H9 (cell line): ENCODE data around the gene FSD1. TPM values are rescaled to one million over a fixed set of nuclear protein-coding genes. Genes with fewer than 3 reads are reported as not detected.

Experiments
- DNase-seq: peaks from one replicate; pipeline ENCODE4 v3.0.0-alpha.2; 2017
- H2AFZ ChIP-seq: one replicate; pipeline ENCODE4 v1.6.1; 2013; ENCODE audit warnings: mild to moderate bottlenecking, low read length, control low read depth, moderate library complexity
- H2AK5ac ChIP-seq: 2 replicates; pipeline ENCODE4 v1.6.1; 2013; ENCODE audit warnings: low read length, control low read depth, mixed read lengths; ENCODE audit not compliant: insufficient read length
- H2BK120ac ChIP-seq: one replicate; pipeline ENCODE4 v1.6.1; 2013; ENCODE audit warnings: low read depth, mild to moderate bottlenecking, low read length, control low read depth, inconsistent platforms; ENCODE audit not compliant: poor library complexity, severe bottlenecking
- H2BK12ac ChIP-seq: 2 replicates; pipeline ENCODE4 v1.6.1; 2013; ENCODE audit warnings: low read length, control low read depth, mixed read lengths, low read depth; ENCODE audit not compliant: insufficient read length
- H2BK15ac ChIP-seq: 2 replicates; pipeline ENCODE4 v1.6.1; 2013; ENCODE audit warnings: low read depth, low read length, control low read depth
- H2BK20ac ChIP-seq: one replicate; pipeline ENCODE4 v1.6.1; 2013; ENCODE audit warnings: low read depth, mild to moderate bottlenecking, low read length, control low read depth, inconsistent platforms; ENCODE audit not compliant: poor library complexity, severe bottlenecking
- H2BK5ac ChIP-seq: 2 replicates; pipeline ENCODE4 v1.6.1; 2013; ENCODE audit warnings: low read length, control low read depth, mixed read lengths; ENCODE audit not compliant: insufficient read length
- H3K14ac ChIP-seq: 2 replicates; pipeline ENCODE4 v1.6.1; 2013; ENCODE audit warnings: low read length, control low read depth; ENCODE audit not compliant: insufficient read depth
- H3K18ac ChIP-seq: 2 replicates; pipeline ENCODE4 v1.6.1; 2013; ENCODE audit warnings: low read depth, mild to moderate bottlenecking, mixed read lengths, low read length, control low read depth; ENCODE audit not compliant: insufficient read length
- H3K23ac ChIP-seq: 2 replicates; pipeline ENCODE4 v1.6.1; 2013; ENCODE audit warnings: low read length, control low read depth, mixed read lengths, low read depth; ENCODE audit not compliant: insufficient read length
- H3K23me2 ChIP-seq: 2 replicates; pipeline ENCODE4 v1.6.1; 2013; ENCODE audit warnings: low read depth, mild to moderate bottlenecking, mixed read lengths, low read length, control low read depth; ENCODE audit not compliant: insufficient read length, poor library complexity, severe bottlenecking
- H3K27ac ChIP-seq: 2 replicates; pipeline ENCODE4 v1.5.1; 2013; ENCODE audit warnings: low read length, control low read depth, mixed read lengths, low read depth; ENCODE audit not compliant: insufficient read length
- H3K27me3 ChIP-seq: 2 replicates; pipeline ENCODE4 v1.6.1; 2013; ENCODE audit warnings: low read length, control low read depth, inconsistent platforms; ENCODE audit not compliant: insufficient read depth
- H3K4ac ChIP-seq: 2 replicates; pipeline ENCODE4 v1.6.1; 2013; ENCODE audit warnings: low read depth, mild to moderate bottlenecking, control low read depth, inconsistent platforms, low read length, moderate library complexity
- H3K4me1 ChIP-seq: 2 replicates; pipeline ENCODE4 v1.6.1; 2013; ENCODE audit warnings: low read length, control low read depth, inconsistent platforms; ENCODE audit not compliant: insufficient read depth
- H3K4me2 ChIP-seq: 2 replicates; pipeline ENCODE4 v1.6.1; 2013; ENCODE audit warnings: low read length, control low read depth, mixed read lengths; ENCODE audit not compliant: insufficient read length, insufficient read depth
- H3K56ac ChIP-seq: 2 replicates; pipeline ENCODE4 v1.6.1; 2013; ENCODE audit warnings: low read depth, mild to moderate bottlenecking, mixed read lengths, low read length, control low read depth; ENCODE audit not compliant: insufficient read length
- H3K79me1 ChIP-seq: 2 replicates; pipeline ENCODE4 v1.6.1; 2013; ENCODE audit warnings: low read depth, mild to moderate bottlenecking, moderate library complexity, low read length, control low read depth, inconsistent platforms; ENCODE audit not compliant: insufficient read depth, poor library complexity, severe bottlenecking
- H3K79me2 ChIP-seq: 2 replicates; pipeline ENCODE4 v1.6.1; 2013; ENCODE audit warnings: low read length, control low read depth, inconsistent platforms; ENCODE audit not compliant: insufficient read depth
- H3K9ac ChIP-seq: 2 replicates; pipeline ENCODE4 v1.6.1; 2013; ENCODE audit warnings: low read length, control low read depth, mixed read lengths; ENCODE audit not compliant: insufficient read length; ENCODE audit errors: extremely low read depth
- H3K9me3 ChIP-seq: one replicate; pipeline ENCODE4 v1.6.1; 2013; ENCODE audit warnings: low read depth, low read length, inconsistent platforms; ENCODE audit not compliant: control insufficient read depth
- H3T11ph ChIP-seq: one replicate; pipeline ENCODE4 v1.6.1; 2013; ENCODE audit warnings: mild to moderate bottlenecking, low read length, control low read depth, inconsistent platforms
- H4K20me1 ChIP-seq: one replicate; pipeline ENCODE4 v1.6.1; 2013; ENCODE audit not compliant: control insufficient read depth, insufficient read length, insufficient read depth
- H4K5ac ChIP-seq: 2 replicates; pipeline ENCODE4 v1.6.1; 2013; ENCODE audit warnings: low read depth, mild to moderate bottlenecking, mixed read lengths, low read length, control low read depth; ENCODE audit not compliant: insufficient read length
- H4K8ac ChIP-seq: replicated peaks from 2 replicates; pipeline ENCODE4 v1.6.1; 2013; ENCODE audit warnings: low read length, control low read depth, mixed read lengths, low read depth; ENCODE audit not compliant: insufficient read length
- H4K91ac ChIP-seq: 2 replicates; pipeline ENCODE4 v1.6.1; 2013; ENCODE audit warnings: low read depth, mild to moderate bottlenecking, moderate library complexity, mixed read lengths, low read length, control low read depth; ENCODE audit not compliant: insufficient read length
- H3K27ac Mint-ChIP-seq, 3 experiments: 2 replicates in 2 of 3; 3 replicates in 1 of 3; pipeline ENCODE4 v1.8.0; 2020 to 2021; ENCODE audit warnings: mixed read lengths in 3 of 3, mild to moderate bottlenecking in 1 of 3, moderate library complexity in 1 of 3
- H3K27me3 Mint-ChIP-seq: 2 replicates; pipeline ENCODE4 v1.8.0; 2021; ENCODE audit warnings: low read depth, mild to moderate bottlenecking, moderate library complexity, mixed read lengths
- H3K36me3 Mint-ChIP-seq, 3 experiments: 2 replicates in 2 of 3; 3 replicates in 1 of 3; pipeline ENCODE4 v1.8.0; 2020 to 2021; ENCODE audit warnings: low read depth in 3 of 3, mixed read lengths in 3 of 3; ENCODE audit not compliant: insufficient read depth in 1 of 3
- H3K4me1 Mint-ChIP-seq, 2 experiments: 2 replicates each; pipeline ENCODE4 v1.8.0; 2020; ENCODE audit warnings: mixed read lengths in 2 of 2
- H3K4me3 Mint-ChIP-seq, 2 experiments: 2 replicates in 1 of 2; 3 replicates in 1 of 2; pipeline ENCODE4 v1.8.0; 2020 to 2021; ENCODE audit warnings: mild to moderate bottlenecking in 2 of 2, mixed read lengths in 2 of 2, moderate library complexity in 1 of 2
- H3K9me3 Mint-ChIP-seq, 2 experiments: 2 replicates in 1 of 2; 3 replicates in 1 of 2; pipeline ENCODE4 v1.8.0; 2020; ENCODE audit warnings: mild to moderate bottlenecking in 2 of 2, mixed read lengths in 2 of 2, moderate library complexity in 1 of 2
- CTCF ChIP-seq: fragments of 200-600 bp; sonication (generic); conservative IDR thresholded peaks from 3 replicates; pipeline ENCODE4 v1.8.0; 2021; ENCODE audit warnings: antibody characterized with exemption, mild to moderate bottlenecking
- WGBS: extraction: QIAGEN DNeasy Blood & Tissue Kit; methylation state at CpG from one replicate; pipeline ENCODE4 v1.1.7; 2013; ENCODE audit warnings: missing lambda C conversion rate, low lambda C conversion rate, mixed read lengths; ENCODE audit not compliant: insufficient read length; ENCODE audit errors: extremely low coverage; 5-methylcytosine and 5-hydroxymethylcytosine counted together
- total RNA-seq: library from RNA; stranded (reverse); gene quantifications from 2 replicates; pipeline ENCODE4 v1.2.1, GENCODE V29; 2021

Gene FSD1
- total RNA-seq, 1 experiment from 2014 or later: 53.6 TPM

- Histone ChIP-seq H2BK12ac (no peak overlapping the region), H3K18ac (no peak overlapping the region), H4K20me1 (no peaks in the 10 kb centered on the region), H3K23ac (no peak overlapping the region), H3K9me3 (no peaks in the 10 kb centered on the region), H3K79me1 (peaks cover 7% of the 10 kb centered on the region), H3K27me3 (no peaks in the 10 kb centered on the region), H2BK15ac (no peak overlapping the region), H3K23me2 (no peaks in the 10 kb centered on the region), H4K8ac (no peak overlapping the region), H3K9ac (no peak overlapping the region), H3K4me2 (no peak overlapping the region), H3K79me2 (no peaks in the 10 kb centered on the region; the same call in 1 of the 2 replicates), H4K91ac (no peak overlapping the region), H3K14ac (no peak overlapping the region; the same call in 1 of the 2 replicates), H3K56ac (no peak overlapping the region), H2BK120ac (no peak overlapping the region), H2AK5ac (no peak overlapping the region), H2AFZ (no peak overlapping the region), H3K4ac (no peak overlapping the region), H3T11ph (no peak overlapping the region), H3K4me1 (peaks cover 8% of the 10 kb centered on the region; the same call in 1 of the 2 replicates), H3K27ac (no peak overlapping the region), H2BK20ac (no peak overlapping the region), H4K5ac (no peak overlapping the region), H2BK5ac (no peak overlapping the region)
- no peak overlapping the region for H3K4me3 Mint-ChIP-seq
- no peak overlapping the region for H3K27ac Mint-ChIP-seq
- TF ChIP-seq CTCF: no peak
- H3K36me3 Mint-ChIP-seq: peaks cover 0 to 4% (median 3%) of the 10 kb centered on the region in 3 experiments; a peak in 4 of 7 replicates
- H3K4me1 Mint-ChIP-seq: peaks cover 35 to 48% of the 10 kb centered on the region in 2 experiments
- H3K27me3 Mint-ChIP-seq: peaks cover 4% of the 10 kb centered on the region; the same call in 1 of the 2 replicates
- WGBS: no CpG with 5 or more reads among the region's 22 CpGs
- DNase-seq: no peak
- no peaks in the 10 kb centered on the region for H3K9me3 Mint-ChIP-seq
Measured at GRCh38 chr19:4372165-4373012, 68.0 kb downstream of the FSD1 start.
